Measurements from ENCODE around the gene TFR2. TPM values are rescaled to one million over a fixed set of nuclear protein-coding genes. Genes with fewer than 3 reads are reported as not detected.

Gene TFR2
- total and polyA plus RNA-seq, 9 of the 15 experiments (the other 6 are each of a cell fraction or from before 2014, with no cell fraction given): 3.8 to 123 (median 51.1) TPM

- 0 out of 2 replicates have a peak, but pooled peaks have one; percentile 19 for TF ChIP-seq ZNF407 (IDR thresholded peaks at IDR 0.05; ENCODE audit: low read depth)
- TF ChIP-seq MYNN (IDR thresholded peaks at IDR 0.05): 0 out of 2 replicates have a peak, but pooled peaks have one; percentile 41
- TF ChIP-seq MYNN (CRISPR knock-in tag; IDR thresholded peaks at IDR 0.05): no peak
- peak; percentile 63 for TF ChIP-seq RB1 (IDR thresholded peaks at IDR 0.05; ENCODE audit: low read depth)
- TF ChIP-seq E2F6 (IDR thresholded peaks at IDR 0.05; ENCODE audit: borderline replicate concordance in 1 of 2, extremely low read depth in 1 of 2, insufficient read depth in 1 of 2, insufficient read length in 1 of 2, low read depth in 1 of 2, low read length in 1 of 2, poor library complexity in 1 of 2, severe bottlenecking in 1 of 2): peak; percentile 65 to 84
- peak; percentile 63; the same call in 1 of the 2 replicates for TF ChIP-seq ETS1 (conservative IDR thresholded peaks at IDR 0.05; ENCODE audit: control insufficient read depth, low read depth, low read length)
- no peak for TF ChIP-seq ZNF696 (CRISPR knock-in tag; conservative IDR thresholded peaks at IDR 0.05)
- TF ChIP-seq CC2D1A (IDR thresholded peaks at IDR 0.05): peak; percentile 79
- TF ChIP-seq USF2 (CRISPR knock-in tag; IDR thresholded peaks at IDR 0.05): no peak
- no peak for TF ChIP-seq TGIF2 (CRISPR knock-in tag; IDR thresholded peaks at IDR 0.05)
- TF ChIP-seq ZKSCAN1 (IDR thresholded peaks at IDR 0.05; ENCODE audit: low read depth, low read length): peak; percentile 34; the same call in 1 of the 2 replicates
- TF ChIP-seq STAG1 (CRISPR knock-in tag; IDR thresholded peaks at IDR 0.05; ENCODE audit: borderline replicate concordance): peak; percentile 8; the same call in 1 of the 2 replicates
- TF ChIP-seq SRSF1 (IDR thresholded peaks at IDR 0.05; ENCODE audit: low read depth, low read length): no peak; the same call in 1 of the 2 replicates
- TF ChIP-seq ARID1B (IDR thresholded peaks at IDR 0.05): peak; percentile 66
- TF ChIP-seq ZNF707 (CRISPR knock-in tag; conservative IDR thresholded peaks at IDR 0.05): no peak
These were observed 37.0 kb downstream of the TFR2 start (continued) for GRCh38 chr7:100604028-100604975.

All from K562 (cell line).